ENCODE measurements around the gene FUT9. TPM values are rescaled to one million over a fixed set of nuclear protein-coding genes. Genes with fewer than 3 reads are reported as not detected.

The FUT9 gene
- polyA plus RNA-seq, 3 donors, result 4.6 to 7.5 (median 7.0) TPM

GRCh38 chr6:96058082-96058481 lies 42.3 kb downstream of the FUT9 start:
- no peak for DNase-seq (ENCODE audit: extremely low read depth in 1 of 11, low read depth in 9 of 11, low spot score in 4 of 11)

- DNase-seq (ENCODE audit: extremely low read depth in 1 of 11, low read depth in 9 of 11, low spot score in 4 of 11), result no peak
These were observed 43.8 kb downstream of the FUT9 start for GRCh38 chr6:96059586-96059985.

- DNase-seq (ENCODE audit: extremely low read depth in 1 of 11, low read depth in 9 of 11, low spot score in 4 of 11), result no peak
These were observed 44.5 kb downstream of the FUT9 start for GRCh38 chr6:96060249-96060648.

DNA sequence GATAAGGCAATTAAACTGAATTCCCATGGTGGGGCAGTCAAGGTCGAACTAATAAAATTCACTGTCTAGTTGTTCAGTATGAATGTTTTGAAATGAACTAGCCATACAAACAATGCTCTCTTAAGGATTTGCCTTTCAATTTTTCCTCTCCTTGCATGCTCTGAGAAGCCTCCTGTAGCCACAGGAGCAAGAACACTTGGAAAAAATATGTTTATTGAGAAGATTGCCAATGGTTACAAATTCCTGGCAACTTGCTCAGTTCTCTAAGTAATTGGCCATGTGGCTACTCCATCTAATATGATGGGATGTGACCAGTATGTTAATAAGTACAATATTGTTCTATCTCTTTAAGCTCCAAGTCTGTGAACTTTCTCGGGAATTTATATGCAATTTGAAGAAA lies 49.4 kb downstream of the FUT9 start:
- DNase-seq (ENCODE audit: extremely low read depth in 1 of 11, low read depth in 9 of 11, low spot score in 4 of 11), result no peak

- DNase-seq (ENCODE audit: extremely low read depth in 1 of 11, low read depth in 9 of 11, low spot score in 4 of 11), result no peak
These were observed 50.6 kb downstream of the FUT9 start for GRCh38 chr6:96066376-96066775.

DNA sequence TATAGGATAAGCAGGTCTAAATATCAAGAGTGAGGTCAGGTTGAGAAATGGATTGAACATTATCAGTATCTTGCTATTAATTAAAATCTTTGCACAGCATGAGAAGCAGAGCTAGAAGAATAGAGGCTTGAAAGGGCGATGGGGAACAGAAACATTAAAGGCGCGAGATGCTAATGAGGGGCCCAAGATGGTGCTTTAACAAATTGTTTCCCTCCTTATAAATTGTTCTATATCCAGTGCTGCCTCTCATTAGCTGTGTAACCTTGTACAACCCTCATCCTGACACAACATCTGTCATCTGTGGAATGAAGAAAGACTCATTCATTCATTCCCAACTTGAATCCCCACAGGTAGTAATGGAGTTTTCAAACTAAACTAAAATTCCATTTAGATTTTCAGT lies 57.8 kb downstream of the FUT9 start:
- DNase-seq (ENCODE audit: extremely low read depth in 1 of 11, low read depth in 9 of 11, low spot score in 4 of 11), result no peak

DNA sequence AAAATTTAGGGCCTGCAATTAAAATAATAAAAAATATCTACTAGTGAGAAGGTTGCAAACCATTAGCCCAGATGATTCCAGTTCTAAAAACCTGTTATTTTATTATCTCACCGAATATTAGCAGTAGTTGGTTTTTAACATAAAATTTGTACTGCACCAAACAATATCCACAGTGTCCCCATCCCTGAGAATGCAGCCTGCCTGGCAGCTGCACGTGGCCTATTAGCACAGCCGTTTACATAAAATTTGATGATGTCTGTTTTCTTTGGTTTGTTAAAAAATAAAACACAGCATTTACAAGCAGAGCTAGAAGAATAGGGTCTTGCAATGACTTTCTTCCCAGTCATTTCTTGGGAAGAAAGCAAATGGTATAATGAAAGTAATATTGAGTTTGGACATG lies 58.2 kb downstream of the FUT9 start:
- DNase-seq (ENCODE audit: extremely low read depth in 1 of 11, low read depth in 9 of 11, low spot score in 4 of 11), result no peak

- DNase-seq (ENCODE audit: extremely low read depth in 1 of 11, low read depth in 9 of 11, low spot score in 4 of 11), result no peak
These were observed 60.1 kb downstream of the FUT9 start for GRCh38 chr6:96075826-96076225.

- DNase-seq (ENCODE audit: extremely low read depth in 1 of 11, low read depth in 9 of 11, low spot score in 4 of 11), result no peak
These were observed 71.0 kb downstream of the FUT9 start for GRCh38 chr6:96086745-96087144.

DNA sequence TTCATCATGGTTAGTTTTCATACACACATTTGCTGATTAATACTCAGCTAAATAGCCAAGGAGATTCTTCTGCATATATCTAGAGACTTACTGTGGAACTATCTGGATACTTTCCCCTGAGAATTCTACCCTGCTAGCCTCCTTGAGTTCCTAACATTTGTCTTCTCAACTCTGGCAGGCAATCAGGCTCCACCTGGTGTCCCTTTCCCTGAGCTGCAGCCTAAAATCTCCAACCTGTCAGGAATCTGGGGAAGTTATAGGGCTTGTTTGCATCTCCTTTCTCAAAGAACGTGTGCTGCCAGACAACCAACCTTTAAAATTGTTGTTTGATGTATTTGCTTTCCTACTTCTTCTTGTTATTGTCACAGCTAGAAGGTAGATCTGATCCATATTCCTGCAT lies 73.4 kb downstream of the FUT9 start:
- DNase-seq (ENCODE audit: extremely low read depth in 1 of 11, low read depth in 9 of 11, low spot score in 4 of 11), result no peak

- no peak for DNase-seq (ENCODE audit: extremely low read depth in 1 of 11, low read depth in 9 of 11, low spot score in 4 of 11)
These were observed 78.3 kb downstream of the FUT9 start for GRCh38 chr6:96094077-96094476.

DNA sequence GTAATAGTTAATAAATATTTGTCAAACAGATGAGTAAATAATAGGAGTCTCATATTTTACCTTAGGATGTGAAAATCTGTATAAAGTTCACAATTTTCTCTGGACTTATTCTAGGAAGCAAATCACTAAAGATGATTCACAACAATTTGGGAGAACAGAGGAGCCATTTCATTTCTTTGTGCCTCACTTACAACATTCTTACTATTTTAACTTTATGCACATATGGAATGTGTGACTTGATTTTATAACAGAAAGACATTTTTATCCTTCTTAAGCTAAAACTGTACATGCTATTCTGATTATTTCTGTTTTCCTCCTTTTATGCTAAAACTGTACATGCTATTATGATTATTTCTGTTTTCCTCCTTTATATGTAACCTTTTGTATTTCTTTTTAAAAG lies 83.3 kb downstream of the FUT9 start:
- DNase-seq (ENCODE audit: extremely low read depth in 1 of 11, low read depth in 9 of 11, low spot score in 4 of 11), result no peak

- no peak for DNase-seq (ENCODE audit: extremely low read depth in 1 of 11, low read depth in 9 of 11, low spot score in 4 of 11)
These were observed 85.8 kb downstream of the FUT9 start for GRCh38 chr6:96101564-96101963.

GRCh38 chr6:96104910-96105309 lies 89.1 kb downstream of the FUT9 start:
- no peak for DNase-seq (ENCODE audit: extremely low read depth in 1 of 11, low read depth in 9 of 11, low spot score in 4 of 11)

DNA sequence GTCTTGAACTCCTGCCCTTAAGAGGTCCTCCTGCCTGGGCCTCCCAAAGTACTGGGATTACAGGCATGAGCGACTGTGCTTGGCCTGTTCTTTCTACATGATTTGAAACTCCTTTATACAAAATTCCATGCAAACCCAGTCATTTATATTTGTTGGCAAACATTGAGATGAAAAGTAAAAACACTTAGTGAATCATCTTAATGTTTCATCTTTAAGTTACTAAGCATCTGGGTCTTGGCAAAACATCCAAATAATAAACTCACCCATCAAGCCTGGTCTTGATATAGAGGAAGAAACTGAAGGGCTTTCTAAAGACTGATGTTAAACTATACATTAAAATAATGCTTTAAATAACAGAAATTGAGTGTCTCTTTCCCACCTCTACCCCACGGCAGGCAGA lies 95.1 kb downstream of the FUT9 start:
- no peak for DNase-seq (ENCODE audit: extremely low read depth in 1 of 11, low read depth in 9 of 11, low spot score in 4 of 11)

GRCh38 chr6:96116674-96117073 lies 100.9 kb downstream of the FUT9 start:
- peak in 4 of 11 donors; percentile 2 to 15 (median 7) for DNase-seq (ENCODE audit: extremely low read depth in 1 of 11, low read depth in 9 of 11, low spot score in 4 of 11)

DNA sequence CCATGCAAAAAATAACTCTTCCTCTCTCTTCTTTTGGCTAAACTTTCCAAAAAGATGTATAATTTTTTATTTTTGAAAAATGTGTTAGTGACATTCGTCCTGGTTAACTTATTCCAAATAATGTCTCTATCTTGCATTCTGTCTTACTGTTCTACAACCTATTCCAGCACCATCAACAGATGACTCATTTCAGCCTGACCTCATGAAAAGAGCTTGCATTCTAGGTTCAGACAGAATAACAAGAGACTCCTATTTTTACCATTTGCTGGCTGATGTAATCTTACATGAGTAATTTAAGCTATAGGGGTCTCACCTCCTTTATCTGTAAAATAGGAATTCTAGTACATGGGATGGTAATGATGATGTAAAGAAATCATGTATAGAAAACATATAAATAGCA lies 109.0 kb downstream of the FUT9 start:
- DNase-seq (ENCODE audit: extremely low read depth in 1 of 11, low read depth in 9 of 11, low spot score in 4 of 11), result no peak

GRCh38 chr6:96138406-96138805 lies 122.6 kb downstream of the FUT9 start:
- no peak for DNase-seq (ENCODE audit: extremely low read depth in 1 of 11, low read depth in 9 of 11, low spot score in 4 of 11)

DNA sequence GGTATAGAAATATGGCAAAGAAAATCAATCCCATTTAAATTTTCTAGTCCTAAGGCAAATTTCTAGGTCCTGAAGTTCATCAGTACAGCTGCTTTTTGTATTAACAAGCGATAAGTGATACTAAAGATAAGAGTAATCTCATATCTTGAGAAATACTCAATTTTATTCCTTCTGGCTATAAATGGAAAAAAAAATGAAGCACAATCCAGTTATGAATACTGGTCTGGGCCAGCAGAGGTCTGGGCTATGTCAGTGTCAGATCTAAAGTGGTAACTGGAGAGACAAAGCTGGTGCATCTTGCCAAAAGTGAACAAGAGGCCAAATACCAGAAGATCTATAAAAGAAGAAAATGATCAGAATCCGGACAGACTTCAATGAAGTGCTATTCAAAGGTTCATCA lies 126.4 kb downstream of the FUT9 start:
- DNase-seq (ENCODE audit: extremely low read depth in 1 of 11, low read depth in 9 of 11, low spot score in 4 of 11), result no peak

- DNase-seq (ENCODE audit: extremely low read depth in 1 of 11, low read depth in 9 of 11, low spot score in 4 of 11), result no peak
These were observed 134.7 kb downstream of the FUT9 start for GRCh38 chr6:96150431-96150830.

- DNase-seq (ENCODE audit: extremely low read depth in 1 of 11, low read depth in 9 of 11, low spot score in 4 of 11), result no peak
These were observed 135.9 kb downstream of the FUT9 start for GRCh38 chr6:96151707-96152106.

- no peak for DNase-seq (ENCODE audit: extremely low read depth in 1 of 11, low read depth in 9 of 11, low spot score in 4 of 11)
These were observed 136.4 kb downstream of the FUT9 start for GRCh38 chr6:96152114-96152708.
